GM06990 (cell line): ENCODE measurements around the gene NDUFS6.

Experiments
- DNase-seq: peaks from one replicate; pipeline ENCODE4 v3.0.0-alpha.2; 2011; ENCODE audit not compliant: insufficient read length; ENCODE audit errors: extremely low read depth
- H3K27me3 ChIP-seq: replicated peaks from 2 replicates; pipeline ENCODE4 v1.6.0; 2011; ENCODE audit warnings: low read length; ENCODE audit not compliant: control insufficient read depth, insufficient read depth
- H3K36me3 ChIP-seq: 2 replicates; pipeline ENCODE4 v1.5.1; 2011; ENCODE audit warnings: low read length; ENCODE audit not compliant: control insufficient read depth, insufficient read depth
- H3K4me3 ChIP-seq: replicated peaks from 2 replicates; pipeline ENCODE4 v1.5.1; 2011; ENCODE audit warnings: low read depth, mild to moderate bottlenecking, control low read depth, low read length
- TF ChIP-seq, protein P1 (sequence below): IDR thresholded peaks from 2 replicates; pipeline ENCODE4 v1.5.1; 2011; ENCODE audit warnings: low read length, control low read depth, mild to moderate bottlenecking, inconsistent platforms; ENCODE audit not compliant: insufficient read depth, poor library complexity, severe bottlenecking

NDUFS6 gene

DNA sequence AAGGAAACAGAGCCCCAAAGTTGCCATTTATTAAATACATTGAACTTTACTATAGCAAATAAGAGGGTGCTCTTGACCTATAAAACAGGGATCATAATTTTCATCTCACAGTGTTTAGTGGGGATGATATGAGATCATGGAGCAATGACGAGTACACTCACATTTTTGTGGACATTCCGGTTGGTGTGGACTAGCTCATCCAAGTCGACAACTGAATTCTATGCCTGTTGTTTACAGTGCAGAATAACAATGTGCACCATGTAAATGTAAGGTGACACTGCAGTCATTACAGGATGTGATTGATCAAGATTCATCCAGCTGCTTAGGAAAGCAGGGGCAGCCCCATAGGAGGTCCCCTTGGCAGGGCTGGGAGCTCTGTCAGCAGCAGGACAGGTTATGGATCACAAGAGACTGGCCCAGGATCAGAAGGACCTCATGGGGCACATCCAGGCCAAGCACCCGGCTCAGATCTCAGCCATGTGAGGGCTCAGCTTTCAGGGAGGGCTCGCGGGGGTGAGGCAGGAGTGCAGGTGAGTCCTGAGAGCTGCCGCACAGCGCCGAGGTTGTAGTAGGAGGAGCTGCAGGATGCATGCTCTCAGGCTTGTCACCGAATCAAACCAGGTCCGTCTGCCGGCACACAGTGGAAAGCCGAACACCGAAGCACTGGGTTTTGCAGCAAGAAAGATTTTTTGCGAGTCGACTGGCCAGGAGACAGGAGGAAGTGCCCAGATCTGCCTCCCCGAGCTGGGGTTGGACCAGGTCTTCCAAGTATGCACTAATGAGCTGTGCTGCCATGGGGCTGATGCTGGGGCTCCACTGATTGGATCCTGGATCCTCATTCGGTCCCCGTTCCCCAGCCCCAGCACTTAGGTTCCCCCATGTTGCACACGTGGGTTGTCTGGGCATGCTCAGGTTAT is 29.8 kb upstream of the NDUFS6 start:
- TF ChIP-seq, protein P1, sequence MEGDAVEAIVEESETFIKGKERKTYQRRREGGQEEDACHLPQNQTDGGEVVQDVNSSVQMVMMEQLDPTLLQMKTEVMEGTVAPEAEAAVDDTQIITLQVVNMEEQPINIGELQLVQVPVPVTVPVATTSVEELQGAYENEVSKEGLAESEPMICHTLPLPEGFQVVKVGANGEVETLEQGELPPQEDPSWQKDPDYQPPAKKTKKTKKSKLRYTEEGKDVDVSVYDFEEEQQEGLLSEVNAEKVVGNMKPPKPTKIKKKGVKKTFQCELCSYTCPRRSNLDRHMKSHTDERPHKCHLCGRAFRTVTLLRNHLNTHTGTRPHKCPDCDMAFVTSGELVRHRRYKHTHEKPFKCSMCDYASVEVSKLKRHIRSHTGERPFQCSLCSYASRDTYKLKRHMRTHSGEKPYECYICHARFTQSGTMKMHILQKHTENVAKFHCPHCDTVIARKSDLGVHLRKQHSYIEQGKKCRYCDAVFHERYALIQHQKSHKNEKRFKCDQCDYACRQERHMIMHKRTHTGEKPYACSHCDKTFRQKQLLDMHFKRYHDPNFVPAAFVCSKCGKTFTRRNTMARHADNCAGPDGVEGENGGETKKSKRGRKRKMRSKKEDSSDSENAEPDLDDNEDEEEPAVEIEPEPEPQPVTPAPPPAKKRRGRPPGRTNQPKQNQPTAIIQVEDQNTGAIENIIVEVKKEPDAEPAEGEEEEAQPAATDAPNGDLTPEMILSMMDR, result no peak
- DNase-seq, result no peak
- no peak overlapping the region for H3K4me3 ChIP-seq
- H3K36me3 ChIP-seq, result no peaks in the 10 kb centered on the region
- no peaks in the 10 kb centered on the region for H3K27me3 ChIP-seq

DNA sequence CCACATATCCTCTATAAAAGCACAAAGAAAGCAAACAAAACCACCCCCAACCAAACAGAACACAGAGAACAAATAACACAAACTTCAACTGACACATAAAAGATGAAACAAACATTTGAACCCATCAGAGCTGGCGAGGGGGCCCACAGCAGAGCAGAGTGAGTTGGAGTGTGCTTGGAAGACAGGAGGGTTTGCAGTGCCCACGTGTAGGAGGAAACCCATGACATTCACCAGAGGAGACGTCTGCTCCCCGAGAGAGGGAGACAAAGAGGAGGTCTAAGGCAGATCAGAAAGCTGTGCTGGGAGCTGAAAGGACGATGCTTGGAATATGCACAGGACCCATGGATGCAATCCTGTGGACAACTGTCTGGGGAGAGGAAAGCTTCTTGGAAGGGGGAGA is 28.6 kb upstream of the NDUFS6 start:
- DNase-seq, result no peak
- no peaks in the 10 kb centered on the region for H3K27me3 ChIP-seq
- no peaks in the 10 kb centered on the region for H3K36me3 ChIP-seq
- H3K4me3 ChIP-seq, result no peak overlapping the region
- TF ChIP-seq, protein P1, result peak; percentile 47

DNA sequence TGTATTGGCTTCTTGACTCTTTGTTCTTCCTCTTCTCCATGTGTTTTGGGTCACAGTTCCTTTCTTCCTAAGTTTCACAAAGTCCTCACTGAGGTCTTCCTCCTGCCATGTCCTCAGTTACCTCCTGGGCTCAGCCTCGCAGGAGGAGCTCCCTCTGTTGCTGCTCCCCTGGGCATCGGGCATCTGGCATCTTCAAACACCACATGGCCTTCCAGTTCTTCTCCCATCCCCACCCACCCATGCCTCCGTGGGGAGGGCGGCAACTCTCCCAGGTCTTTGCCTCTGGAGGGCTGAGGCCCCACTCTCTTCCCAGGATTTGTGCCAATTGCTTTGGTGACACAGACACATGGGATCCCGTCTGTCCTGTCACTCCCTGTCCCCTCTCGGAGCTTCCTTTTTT is 24.4 kb upstream of the NDUFS6 start:
- DNase-seq, result no peak
- TF ChIP-seq, protein P1, result no peak
- Histone ChIP-seq H3K36me3 (no peaks in the 10 kb centered on the region), H3K4me3 (no peak overlapping the region), H3K27me3 (no peaks in the 10 kb centered on the region)

DNA sequence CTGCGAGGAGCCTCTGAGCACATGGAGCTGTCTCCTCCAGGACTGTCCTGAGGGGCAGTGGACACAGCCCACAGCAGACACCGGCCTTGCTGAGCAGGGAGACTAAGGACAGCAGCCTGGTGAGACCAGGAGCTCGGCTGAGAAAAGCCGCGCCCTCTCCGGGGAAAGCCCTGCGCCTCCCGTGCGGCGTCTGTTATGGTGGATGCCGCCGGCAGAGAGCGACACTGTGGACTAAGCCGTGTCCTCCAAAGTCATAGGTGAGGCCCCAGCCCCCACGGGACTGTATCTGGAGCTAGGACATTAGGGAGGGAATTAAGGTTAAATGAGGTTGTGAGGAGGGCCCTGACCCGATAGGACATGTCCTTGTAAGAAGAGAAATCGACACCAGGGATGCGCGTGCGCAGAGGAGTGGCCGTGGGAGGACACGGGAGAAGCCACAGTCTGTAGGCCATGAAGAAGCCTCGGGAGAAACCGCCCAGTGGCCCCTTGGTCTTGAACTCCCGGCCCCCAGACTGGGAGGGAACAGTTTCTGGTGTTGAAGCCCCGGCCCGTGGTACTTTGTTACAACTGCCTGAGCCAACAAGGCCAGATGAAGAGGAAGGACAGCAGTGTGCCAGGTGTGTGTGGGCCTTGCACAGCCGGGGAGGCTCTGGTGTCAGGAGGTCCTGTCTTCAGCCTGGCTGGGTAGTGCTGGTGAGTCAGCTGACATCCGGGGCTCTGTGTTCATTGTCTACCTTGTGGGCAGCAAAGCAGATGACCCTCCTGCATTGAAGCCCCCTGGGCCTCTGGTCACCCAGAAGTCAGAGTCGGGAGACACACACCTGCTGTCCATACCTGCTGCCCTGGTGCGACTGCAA is 23.7 kb upstream of the NDUFS6 start:
- DNase-seq, result no peak
- Histone ChIP-seq H3K36me3 (no peaks in the 10 kb centered on the region), H3K27me3 (no peaks in the 10 kb centered on the region), H3K4me3 (no peak overlapping the region)
- TF ChIP-seq, protein P1, result no peak

DNA sequence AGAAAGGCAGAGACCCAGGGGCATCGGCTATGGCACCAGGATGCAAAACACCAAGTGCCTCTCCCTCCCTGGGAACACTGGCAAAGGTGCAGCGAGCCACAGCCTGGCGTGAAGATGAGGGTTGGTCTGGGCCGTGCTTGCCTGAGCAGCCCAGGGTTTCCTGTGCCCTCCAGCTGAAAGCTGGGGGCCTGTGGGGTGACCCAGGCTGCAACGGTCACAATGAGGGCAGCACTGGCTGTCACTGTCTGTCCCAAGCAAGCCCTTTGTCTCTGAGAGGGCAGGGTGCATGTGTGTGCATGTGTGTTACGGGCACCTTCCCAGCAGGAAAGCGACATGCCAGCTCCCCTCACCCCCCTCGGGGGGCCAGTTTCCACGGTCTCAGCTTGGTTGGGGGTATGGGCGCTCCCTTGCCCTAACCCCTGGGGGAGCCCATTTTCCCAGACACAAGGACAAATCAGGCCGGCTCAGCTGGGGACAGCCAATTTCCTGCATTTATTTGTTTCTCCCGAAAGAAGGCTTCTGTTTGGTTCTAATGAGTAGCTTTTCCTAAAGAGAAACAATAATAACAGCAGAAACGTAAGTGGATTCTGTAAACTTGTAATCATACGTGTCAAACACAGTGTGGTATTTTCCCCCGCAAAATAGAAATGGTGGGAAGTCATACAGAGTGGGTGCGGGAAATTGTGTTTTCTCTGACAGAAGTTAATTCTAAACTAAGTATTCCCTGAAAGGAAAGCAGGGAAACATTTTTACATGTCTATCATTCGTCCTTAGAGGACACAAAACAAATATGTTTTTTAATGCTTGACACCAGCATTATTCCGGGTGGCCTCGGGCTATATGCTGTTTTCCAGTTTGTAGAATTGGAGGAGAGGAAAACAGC is 22.8 kb upstream of the NDUFS6 start:
- no peaks in the 10 kb centered on the region for H3K27me3 ChIP-seq
- H3K4me3 ChIP-seq, result no peak overlapping the region
- TF ChIP-seq, protein P1, result no peak
- DNase-seq, result no peak
- H3K36me3 ChIP-seq, result no peaks in the 10 kb centered on the region
